ENCODE data around the gene PLA2G2E.

The PLA2G2E gene, protein sequence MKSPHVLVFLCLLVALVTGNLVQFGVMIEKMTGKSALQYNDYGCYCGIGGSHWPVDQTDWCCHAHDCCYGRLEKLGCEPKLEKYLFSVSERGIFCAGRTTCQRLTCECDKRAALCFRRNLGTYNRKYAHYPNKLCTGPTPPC

DNA sequence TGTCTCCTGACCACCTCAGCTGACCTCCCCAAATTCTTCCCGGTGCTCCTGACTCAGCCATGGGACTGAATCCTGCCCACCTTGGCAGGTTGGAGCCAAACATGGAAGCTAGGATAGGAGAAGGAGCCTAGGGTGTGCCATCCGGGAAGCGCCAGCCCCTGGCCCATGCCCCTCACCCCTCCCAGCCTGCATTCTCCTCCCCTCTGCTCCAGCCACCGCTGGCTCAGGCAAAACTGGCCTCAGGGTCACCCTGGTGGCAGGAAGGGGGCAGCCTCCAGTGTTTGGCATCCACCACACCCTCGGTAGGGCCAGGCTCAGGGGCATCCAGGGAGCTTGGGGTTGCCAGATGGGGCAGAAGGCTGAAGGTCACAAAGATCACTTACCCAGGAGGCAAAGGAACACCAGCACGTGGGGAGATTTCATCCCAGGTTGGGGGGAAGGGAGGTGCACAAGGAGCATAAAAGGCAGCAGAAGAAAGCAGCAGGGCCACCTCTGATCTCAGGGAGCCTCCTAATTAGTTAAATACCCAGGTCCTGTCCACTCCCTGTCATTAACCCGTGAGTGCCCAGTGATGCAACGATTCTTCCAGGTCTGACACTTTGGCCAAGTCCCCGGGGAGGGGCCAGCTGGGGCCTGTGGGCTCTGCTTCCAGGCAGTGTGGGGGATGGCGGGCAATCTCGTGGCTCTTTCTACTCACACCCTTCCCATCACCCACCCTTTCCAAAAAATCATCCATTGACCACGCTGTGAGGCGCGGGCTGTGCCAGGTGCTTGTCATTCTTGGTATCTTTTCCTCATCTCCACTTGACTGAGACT is at the start of gene PLA2G2E:
TSS of gene PLA2G2E (minus strand) at position 481 of the 816 bp plus-strand sequence. CDS start at position 423, 58 bp downstream.
- DNase-seq: no peak

DNA sequence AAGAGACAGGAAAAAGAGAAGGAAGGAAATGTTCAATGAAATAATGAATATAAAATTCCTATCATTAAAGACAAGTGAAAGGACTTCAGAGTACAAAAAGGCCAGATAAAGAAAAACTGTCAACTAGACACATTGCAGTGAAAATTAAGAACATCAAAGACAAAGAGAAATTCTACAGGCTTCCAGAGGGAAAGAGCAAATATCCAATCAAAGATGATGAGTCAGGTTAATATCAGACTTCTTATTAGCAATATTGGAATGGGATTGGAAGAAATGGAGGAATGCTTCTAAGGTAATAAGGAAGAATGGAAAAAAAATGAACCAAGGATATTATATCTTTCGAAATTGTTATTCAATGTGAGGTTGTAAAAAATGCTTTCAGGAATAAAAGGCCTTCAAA is 48.2 kb upstream of the PLA2G2E start:
- DNase-seq: no peak

DNA sequence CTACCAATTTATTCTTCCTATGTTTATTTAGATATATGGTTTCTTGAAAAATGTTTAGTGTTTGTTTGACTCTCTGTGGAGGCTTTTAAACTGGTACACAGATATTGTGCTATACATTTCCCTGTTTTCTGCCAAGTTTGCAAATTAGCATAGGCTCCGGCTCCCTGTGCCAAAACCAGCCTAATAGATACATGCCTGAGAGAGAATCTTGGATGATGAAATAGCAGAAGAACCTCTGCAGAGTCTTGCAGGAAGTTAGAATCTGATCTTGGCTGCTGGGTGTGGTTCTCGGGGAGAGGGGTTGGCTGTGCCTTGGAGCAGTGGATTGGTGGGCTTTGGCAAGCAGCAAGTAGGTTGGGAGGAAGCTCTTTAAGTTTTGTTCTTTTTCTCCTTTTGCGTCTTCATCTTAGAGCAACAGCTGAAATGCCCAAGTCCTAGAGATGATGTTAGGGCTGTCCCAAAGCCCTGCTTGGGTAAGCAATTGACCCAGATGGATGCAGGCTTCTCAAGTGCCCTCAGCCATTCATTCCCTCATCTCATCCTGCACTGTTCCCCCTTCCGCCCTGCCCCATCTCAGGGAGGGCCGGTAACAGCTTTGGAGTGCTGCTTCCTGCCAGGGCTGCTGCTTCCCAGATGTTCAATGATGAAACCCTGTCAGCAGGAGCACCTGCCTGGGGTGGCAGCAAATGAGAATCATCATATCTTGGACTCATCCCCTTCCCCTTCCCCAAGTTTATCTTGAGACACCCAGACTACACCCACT is 46.7 kb upstream of the PLA2G2E start:
- no peak for DNase-seq

DNA sequence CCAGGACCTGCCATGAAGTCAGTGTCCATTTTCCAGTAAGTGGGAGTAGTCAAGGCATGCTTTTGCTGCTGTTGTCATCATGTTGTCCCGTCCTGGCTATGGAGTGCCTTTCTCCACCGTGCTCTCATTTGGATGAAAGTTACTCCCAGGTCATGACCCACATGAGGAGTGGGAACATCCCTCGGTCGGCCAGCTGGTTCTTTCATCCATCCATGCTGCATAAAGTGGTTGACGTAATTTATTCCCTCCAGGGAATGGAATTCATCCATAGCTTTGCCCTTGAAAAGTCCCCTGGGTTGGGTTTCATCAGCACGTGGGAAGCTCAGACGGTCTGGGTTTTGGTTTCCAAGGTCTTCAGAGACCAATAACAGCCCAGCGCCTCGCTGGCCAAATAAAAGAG is 44.4 kb upstream of the PLA2G2E start:
- no peak for DNase-seq

DNA sequence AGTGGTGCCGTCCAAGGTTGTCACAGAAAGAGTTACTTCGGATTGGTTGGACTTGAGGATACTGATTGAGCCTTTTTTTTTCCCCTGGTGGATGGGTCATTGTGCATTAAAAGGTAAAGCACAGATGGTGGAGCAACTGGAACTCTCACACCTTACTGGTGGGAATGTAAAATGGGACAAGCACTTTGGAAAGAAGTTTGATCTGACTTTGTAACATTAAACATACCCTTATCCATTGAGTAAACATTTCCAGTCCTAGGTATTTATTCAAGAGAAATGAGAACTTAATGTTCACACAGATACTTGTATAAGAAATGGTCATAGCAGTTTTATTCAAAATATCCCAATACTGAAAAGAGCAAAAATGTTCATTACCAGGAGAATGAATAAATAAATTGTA is 41.1 kb upstream of the PLA2G2E start:
- DNase-seq: no peak

DNA sequence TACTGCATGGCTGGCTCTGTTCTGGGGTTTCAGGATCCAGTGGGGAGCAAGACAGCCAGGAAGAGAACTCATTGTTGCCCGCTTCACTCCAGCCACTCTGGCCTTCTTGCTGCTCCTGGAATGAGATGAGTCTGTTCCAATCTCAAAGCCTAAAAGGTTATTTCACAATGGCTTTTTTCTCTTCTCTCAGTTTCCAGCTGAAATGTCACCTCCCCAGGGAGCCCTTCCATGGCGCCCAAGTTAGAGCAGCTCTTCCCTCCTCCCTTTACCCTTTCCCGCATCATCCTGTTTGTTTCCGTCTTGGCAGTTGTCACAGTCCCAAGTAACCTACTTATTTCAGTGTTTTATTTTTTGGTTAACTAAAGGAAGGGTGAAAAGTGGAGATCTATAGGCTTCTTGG is 40.2 kb upstream of the PLA2G2E start:
- no peak for DNase-seq

DNA sequence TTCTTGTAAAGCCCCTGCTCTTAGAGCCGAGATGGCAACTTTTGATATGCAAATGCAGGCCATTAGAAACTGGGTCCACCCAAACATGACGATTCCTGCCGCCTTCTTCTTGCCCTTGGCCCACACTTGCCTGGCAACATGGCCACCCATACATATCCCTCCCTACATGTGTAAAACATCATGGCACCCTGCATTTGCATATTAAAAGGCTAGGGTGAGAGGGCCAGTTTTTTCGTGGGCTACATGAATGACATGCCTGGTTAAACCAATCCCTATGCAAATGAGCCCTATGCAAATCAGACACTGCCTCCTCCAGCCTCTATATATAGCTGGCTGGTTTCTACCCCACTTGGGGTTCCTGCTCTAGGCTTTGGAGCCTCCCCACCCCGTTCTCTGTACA is 37.2 kb upstream of the PLA2G2E start:
- DNase-seq: no peak

DNA sequence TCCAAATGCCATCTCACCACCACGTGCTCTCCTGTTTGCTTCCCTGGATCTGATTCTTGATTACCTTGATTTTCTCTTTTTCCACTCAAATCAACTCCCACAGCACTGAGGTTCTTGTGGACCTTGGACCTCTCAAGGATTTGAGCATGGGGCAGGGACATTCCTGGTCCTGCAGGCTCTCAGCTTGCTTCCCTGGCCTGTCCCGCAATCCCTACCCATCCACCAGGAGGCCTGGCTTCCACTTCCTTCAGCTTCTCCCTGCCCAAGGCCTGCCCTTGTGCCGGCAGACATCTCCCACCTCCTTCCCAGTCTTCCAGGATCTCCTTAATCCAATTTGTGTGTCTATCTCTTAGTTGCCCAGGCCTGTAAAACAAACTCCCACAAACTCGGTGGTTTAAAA is 34.4 kb upstream of the PLA2G2E start:
- no peak for DNase-seq

DNA sequence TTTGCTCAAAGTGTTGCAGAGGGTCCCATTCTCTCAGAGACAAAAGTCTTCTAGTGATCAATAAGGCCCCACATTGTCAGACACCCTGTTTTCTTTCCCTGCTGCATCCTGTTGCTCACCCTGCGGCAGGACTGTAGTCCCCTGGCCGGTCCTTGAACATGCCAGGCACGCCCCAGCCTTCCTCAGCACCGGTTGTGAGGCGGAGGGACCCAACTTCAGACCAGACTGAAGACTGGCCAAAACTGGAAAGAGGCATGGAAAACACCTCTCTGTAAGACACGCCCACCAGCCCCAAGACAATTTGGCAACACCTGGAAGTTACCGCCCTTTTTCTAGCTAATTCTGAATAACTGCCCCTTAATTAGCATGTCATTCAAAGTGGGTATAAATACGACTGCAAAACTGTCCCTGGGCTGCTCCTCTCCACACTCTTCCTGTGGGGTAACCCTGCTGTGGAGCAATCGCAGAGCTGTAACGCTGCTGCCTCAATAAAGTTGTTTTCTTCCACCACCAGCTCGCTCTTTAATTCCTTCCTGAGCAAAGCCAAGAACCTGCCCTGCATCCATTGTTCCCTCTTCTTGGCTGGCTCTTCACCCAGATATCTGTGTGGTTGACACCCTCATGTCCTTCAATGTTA is 32.2 kb upstream of the PLA2G2E start:
- no peak for DNase-seq

DNA sequence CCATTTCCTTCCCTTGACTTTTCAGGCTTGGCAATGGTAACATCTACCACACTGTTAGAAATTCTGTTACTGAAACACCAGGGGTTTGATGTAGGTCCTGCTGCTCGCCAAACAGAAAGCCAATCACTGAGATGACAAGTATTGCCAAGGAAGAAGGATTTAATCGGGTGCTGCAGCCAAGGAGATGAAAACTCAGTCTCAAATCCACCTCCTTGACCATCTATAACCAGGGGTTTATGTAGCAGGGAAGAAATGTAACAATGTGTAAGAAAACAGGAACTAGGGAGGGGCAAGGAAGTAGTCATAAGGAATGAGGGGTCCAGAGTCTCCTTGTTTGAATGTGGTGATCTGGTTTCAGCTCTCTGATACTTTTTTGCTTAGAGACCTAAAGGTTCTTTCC is 30.6 kb upstream of the PLA2G2E start:
- DNase-seq: no peak

DNA sequence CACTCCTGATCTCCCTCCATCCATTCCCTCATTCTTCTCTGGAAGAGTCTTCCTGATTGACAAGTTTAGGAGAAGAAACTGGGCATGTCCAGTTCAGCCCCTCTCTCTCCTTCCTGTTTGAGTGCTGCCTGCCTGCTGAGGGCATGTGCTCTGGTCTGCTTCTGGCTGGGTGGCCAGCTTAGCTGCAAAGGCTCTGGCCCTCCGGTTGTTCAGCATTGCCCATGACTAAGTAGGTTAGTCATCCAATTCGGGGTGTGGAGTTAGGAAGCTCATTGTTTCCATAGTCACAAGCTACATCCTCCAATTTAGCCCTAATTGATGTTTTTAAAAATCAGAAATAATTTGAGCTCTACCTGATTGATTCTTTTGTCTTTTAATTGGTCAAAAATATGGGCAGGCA is 25.6 kb upstream of the PLA2G2E start:
- DNase-seq: no peak

DNA sequence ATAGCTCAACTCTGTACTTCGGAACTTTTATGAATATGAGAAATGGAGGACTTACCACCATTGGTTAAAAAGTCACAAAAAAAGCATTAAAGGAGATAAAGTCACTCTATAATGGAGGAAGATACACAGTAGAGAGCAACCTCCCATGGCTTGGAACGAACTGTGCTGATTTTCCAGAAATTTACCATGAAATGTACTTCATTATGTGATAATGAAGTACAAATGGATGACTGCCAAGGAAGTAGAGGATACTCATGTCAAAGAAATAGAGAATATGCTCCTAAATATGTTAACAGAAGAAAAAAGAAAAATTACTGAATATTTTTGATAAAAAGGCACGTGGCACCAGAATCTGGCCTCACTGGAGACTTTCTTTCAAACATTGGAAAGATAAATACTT is 23.6 kb upstream of the PLA2G2E start:
- no peak for DNase-seq

DNA sequence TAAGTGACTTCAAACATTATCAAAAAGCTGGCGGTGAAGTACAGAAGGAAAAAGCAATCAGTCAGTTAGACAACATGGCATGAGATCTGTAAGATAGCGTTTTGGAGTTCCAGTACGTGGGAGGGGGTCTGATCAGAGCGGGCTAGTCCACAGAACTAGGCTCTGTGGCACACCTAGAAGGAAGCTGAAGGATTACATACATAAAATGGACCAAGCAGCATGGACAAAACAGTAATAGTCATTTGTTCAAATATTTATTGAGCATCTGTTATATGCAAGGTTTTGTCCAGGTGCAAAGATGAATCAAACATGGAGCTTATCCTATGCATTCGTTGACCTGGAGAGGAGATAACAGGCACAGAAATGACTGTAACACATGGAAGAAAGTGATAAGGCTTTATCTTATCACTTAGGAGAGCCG is 22.9 kb upstream of the PLA2G2E start:
- no peak for DNase-seq

DNA sequence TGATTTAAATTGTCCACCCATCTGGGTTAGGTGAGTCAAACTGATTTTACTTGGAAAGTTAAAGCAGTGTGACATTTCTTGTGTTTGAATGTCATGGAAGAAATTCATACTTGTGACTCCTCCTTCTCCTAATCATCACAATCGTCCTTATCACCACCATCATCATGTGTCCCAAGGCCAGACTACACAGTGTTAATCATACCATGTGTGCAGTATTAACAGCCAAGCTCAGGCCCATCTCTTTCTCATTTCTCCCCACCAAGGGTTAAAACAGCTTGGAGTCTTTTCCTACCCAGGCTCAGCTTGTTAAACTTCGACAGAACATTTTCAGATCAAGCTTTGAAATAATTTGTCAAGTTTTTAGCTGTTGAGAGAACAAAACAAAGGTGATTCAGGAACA is 22.5 kb upstream of the PLA2G2E start:
- DNase-seq: no peak

DNA sequence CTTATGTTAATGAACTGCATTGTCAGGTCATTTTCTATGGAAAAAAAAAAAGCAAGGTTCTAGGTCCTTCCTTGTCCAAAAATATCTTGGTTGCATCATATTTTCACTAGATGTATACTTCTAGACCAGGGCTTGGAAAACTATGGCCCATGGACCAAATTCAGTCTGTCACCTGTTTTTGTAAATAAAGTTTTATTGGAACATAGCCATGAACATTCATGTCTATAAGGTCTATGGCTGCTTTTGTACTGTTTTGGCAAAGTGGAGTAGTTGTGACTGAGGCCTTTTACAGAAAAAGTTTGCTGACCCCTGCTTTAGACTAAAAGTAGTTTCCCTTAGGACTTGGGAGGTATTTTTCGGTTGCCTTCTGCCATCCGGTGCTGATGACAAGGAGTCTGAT is 19.2 kb upstream of the PLA2G2E start:
- no peak for DNase-seq

DNA sequence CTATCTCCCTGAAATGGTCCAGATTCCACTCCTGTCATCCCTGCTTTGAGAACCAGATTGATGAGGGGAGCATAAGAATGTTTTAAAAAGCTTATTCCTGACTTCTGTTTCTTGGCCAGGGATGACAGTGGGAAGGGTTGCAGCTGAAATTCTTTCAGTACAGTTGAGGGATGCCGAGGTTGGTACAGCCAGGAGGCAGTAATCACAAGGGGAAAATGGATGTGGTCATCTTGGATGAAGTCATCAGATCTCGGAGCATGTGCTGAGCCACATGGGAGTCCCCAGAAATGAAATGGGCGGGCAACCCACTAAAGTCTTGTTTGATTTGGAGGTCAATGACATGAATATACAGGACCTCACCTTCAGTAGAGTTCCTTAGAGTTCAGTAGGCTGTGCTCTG is 18.7 kb upstream of the PLA2G2E start:
- no peak for DNase-seq

DNA sequence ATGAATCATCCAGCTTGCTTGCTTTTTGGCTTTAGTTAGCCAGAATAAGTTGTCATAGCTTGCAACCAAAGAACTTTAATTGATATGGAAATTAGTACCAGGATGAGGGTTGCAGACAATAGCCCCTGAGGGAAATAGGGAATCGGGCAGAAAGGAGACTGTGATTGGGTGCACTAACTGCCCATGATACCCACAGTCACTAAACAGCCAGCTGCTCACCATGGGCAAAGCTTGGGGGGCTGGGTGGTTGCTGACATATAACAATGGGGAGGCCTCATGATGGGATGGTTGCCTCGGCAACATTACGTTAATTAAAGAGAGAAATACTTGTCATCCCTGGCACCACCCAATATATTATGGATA is 17.8 kb upstream of the PLA2G2E start:
- no peak for DNase-seq

DNA sequence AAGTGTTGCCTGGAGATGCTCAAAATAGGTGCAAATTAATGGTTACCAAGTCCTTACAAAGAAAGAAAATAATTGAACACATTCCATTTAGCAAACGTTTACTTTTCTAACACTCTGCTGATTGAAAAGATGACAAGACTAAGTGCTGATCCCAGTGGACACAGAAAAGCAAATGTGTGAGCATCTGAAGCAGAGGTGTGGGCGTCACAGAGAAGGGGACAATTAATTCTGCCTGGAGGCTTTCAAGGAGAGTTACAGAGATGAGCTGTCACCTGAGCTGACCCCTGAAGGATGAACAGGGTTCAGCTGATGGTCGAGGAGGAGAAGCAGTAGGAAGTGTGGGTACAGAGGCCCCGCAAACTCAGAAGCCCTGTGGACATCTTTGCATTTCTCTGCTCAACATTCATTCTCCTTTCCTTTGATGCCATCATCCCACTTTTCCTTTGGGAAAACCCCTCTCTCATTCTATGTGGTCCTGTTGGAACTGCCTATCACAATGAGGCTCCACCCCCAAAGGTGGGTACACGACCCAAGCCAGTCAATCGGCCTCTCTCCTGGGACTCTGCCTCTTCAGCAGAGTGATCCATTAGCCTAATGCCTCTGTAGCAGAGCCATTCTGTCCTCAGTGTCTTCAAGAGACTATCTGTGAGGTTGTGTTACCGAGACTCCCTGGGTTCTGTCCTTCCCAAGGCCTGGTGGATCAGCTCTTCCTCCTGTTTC is 17.2 kb upstream of the PLA2G2E start:
- no peak for DNase-seq

DNA sequence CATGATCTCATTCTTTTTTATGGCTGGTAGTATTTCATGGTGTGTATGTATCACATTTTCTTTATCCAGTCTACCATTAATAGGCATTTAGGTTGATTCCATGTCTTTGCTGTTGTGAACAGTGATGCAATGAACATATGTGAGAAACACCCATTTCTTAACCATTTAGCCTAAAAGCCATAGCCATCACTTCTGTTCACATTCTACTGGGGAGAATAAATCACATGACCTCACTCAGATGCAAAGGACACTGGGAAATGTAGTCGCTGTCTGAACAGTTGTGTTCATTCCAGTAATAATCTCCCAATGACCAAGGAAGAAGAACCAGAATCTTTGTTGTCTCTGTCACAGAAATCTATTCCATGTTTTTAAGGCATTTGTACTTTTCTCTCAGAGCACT is 15.1 kb upstream of the PLA2G2E start:
- DNase-seq: no peak

DNA sequence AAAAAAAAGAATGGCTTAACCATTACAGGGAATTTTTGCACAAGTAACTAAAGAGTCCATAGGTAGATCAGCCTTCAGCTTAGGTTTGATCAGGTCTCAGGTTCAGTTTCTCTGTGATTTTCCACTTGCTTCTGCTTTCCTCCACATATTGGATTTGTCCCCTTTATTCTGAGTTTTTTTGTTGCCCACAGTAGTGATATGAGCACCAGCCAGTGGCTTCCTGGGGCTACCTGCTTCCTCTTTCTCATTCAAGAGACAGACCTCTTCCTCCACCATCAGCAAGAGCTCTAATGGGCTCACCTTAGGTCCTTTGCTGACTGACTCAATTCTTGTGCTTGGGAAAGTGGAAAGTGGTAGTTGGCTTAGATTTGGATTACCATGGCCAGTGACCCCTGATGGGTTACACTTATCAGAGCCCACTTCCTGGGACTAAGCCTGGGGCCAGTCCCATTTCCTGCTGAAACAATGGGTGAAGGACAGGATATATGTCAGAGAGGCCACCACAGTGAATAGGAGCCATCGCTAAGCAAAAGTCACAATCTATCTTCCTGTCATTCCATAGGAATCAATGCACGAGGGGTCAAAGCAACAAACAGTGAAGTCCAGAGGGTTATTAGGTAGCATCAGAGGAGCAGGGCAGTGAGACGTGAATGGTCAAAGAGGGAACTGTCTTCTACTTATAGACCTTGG is 12.8 kb upstream of the PLA2G2E start:
- no peak for DNase-seq

DNA sequence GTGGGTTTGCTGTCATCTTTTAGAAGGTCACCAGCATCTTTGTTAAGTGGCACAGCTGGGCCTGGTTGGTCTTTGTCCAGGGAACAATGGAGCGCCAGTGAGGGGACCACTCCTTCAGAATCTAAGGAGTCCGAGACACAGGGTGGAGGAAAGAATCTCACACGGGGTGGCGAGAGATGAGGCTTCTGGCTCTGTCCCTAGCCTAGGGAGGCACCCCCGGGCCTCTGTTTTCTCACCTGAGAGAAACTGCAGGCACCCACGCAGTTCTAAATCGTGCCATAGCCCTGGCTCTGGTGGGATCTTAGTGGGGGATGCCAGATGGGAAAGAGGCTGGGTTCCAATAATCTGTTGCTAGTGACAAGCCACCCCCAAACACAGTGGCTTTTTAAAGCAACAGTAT is 10.9 kb upstream of the PLA2G2E start:
- DNase-seq: no peak

DNA sequence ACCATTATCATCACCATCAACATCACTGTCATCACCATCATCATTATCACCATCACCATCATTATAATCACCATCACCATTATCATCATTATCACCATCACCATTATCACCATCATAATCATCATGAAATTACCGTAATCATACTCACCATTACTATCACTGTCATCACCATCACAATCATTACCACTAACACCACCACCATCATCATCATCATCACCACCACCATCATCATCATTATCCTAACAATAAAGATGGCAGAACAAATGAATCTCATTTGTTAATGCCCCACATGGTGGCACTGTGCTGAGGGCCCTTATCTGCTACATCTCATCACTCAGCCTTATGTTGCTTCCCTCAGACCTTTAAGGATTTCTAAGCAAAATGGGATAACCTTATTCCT is 9.4 kb upstream of the PLA2G2E start:
- no peak for DNase-seq

All from C1 segment of cervical spinal cord (tissue), 14 donors.